ENCODE data around the gene MGAM2.
A peak's percentile ranks its signal among the peaks of the same experiment; 100 is the strongest.

Gene MGAM2

DNA sequence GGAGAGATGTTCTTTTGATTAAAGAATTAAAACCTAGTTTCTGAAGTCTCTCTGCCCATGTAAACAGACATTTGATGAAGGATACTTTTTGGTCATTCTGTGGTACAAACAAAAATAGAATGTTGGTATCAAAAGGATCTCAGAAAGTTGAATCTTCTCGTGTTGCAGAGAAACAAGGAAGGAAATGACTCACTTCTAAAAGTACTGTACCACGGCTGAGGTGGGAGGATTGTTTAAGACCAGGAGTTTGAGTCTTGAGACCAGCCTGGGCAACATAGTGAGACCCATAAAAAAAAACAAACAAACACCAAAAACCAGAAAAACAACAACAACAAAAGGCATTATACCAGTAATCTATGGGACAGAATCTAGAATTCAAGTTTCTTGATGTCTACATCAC is 76.6 kb downstream of the MGAM2 start:
- H3K4me3 ChIP-seq, result no peak overlapping the region
- no peaks in the 10 kb centered on the region for H3K27me3 ChIP-seq
- H3K27ac ChIP-seq, result no peak overlapping the region
- TF ChIP-seq, protein P1, sequence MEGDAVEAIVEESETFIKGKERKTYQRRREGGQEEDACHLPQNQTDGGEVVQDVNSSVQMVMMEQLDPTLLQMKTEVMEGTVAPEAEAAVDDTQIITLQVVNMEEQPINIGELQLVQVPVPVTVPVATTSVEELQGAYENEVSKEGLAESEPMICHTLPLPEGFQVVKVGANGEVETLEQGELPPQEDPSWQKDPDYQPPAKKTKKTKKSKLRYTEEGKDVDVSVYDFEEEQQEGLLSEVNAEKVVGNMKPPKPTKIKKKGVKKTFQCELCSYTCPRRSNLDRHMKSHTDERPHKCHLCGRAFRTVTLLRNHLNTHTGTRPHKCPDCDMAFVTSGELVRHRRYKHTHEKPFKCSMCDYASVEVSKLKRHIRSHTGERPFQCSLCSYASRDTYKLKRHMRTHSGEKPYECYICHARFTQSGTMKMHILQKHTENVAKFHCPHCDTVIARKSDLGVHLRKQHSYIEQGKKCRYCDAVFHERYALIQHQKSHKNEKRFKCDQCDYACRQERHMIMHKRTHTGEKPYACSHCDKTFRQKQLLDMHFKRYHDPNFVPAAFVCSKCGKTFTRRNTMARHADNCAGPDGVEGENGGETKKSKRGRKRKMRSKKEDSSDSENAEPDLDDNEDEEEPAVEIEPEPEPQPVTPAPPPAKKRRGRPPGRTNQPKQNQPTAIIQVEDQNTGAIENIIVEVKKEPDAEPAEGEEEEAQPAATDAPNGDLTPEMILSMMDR (IDR thresholded peaks at IDR 0.05), result no peak
- no peaks in the 10 kb centered on the region for H3K4me1 ChIP-seq
- H3K36me3 ChIP-seq, result no peaks in the 10 kb centered on the region
- intact Hi-C loops (cut with DNase I; ENCODE audit: low total_unique reads), result no loop called here
- no peak for DNase-seq
- H3K9me3 ChIP-seq, result no peaks in the 10 kb centered on the region

- Histone ChIP-seq H3K36me3 (no peaks in the 10 kb centered on the region), H3K27me3 (no peaks in the 10 kb centered on the region), H3K4me3 (no peak overlapping the region), H3K4me1 (no peaks in the 10 kb centered on the region), H3K9me3 (no peaks in the 10 kb centered on the region), H3K27ac (no peak overlapping the region)
- TF ChIP-seq, protein P1 (IDR thresholded peaks at IDR 0.05), result peak; percentile 12 to 33
- intact Hi-C loops (cut with DNase I; ENCODE audit: low total_unique reads), result no loop called here
- no peak for DNase-seq
These were observed 77.3 kb downstream of the MGAM2 start for GRCh38 chr7:142188846-142189245.

DNA sequence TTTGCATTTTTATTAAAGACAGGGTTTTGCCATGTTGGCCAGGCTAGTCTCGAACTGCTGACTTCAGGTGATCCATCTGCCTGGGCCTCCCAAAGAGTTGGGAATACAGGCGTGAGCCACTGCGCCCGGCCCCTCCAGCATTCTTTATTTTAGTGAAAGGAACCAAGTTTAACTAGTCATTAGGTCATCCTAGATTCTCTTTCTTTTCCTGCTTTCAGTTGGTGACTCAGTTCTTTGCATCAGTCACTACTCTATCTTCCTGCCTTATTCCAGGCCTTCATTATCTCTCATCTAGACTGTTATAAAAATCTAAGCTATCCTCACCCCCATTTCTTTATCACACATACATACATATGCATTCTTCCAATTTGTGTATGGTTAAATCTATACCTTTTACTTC is 82.7 kb downstream of the MGAM2 start:
- no peak for DNase-seq
- no peaks in the 10 kb centered on the region for H3K27me3 ChIP-seq
- no peaks in the 10 kb centered on the region for H3K36me3 ChIP-seq
- no peaks in the 10 kb centered on the region for H3K4me1 ChIP-seq
- TF ChIP-seq, protein P1 (IDR thresholded peaks at IDR 0.05), result no peak
- no peak overlapping the region for H3K4me3 ChIP-seq
- H3K27ac ChIP-seq, result no peak overlapping the region
- H3K9me3 ChIP-seq, result no peaks in the 10 kb centered on the region
- intact Hi-C loops (cut with DNase I; ENCODE audit: low total_unique reads), result no loop called here

DNA sequence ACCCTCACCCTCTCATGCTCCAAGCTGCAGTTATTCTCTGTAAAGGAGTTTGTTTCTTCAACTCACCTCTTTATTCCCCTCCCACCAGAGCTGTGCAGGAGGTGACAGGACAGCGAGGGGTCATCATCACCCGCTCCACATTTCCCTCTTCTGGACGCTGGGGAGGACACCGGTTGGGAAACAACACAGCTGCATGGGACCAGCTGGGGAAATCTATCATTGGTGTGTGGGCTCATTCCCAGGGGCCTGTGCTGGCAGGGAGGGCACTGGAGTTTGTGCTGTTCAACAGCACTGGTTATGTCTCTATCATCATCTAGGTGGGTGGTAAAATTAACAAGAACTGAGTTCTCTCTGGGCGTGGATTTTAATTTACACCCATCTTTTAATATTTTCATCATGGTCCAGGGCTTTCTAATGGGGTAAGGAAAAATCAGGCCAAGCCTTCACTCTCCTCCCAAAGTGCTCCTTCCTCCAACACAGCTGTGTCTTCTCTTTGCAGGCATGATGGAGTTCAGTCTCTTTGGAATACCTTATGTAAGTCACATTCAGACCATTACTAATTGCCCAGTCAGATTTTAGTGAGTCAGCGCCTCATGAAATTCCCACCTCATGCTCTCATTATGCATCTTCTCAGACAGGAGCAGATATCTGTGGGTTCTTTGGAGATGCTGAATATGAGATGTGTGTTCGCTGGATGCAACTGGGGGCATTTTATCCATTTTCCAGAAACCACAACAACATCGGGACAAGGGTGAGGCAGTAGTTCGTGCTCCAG is 84.7 kb downstream of the MGAM2 start:
- Histone ChIP-seq H3K9me3 (no peaks in the 10 kb centered on the region), H3K36me3 (no peaks in the 10 kb centered on the region), H3K27ac (no peak overlapping the region), H3K4me3 (no peak overlapping the region), H3K4me1 (no peaks in the 10 kb centered on the region), H3K27me3 (no peaks in the 10 kb centered on the region)
- TF ChIP-seq, protein P1 (IDR thresholded peaks at IDR 0.05), result no peak
- intact Hi-C loops (cut with DNase I; ENCODE audit: low total_unique reads), result no loop called here
- DNase-seq, result no peak

GRCh38 chr7:142200206-142200605 is 88.7 kb downstream of the MGAM2 start:
- Histone ChIP-seq H3K36me3 (no peaks in the 10 kb centered on the region), H3K9me3 (no peaks in the 10 kb centered on the region), H3K4me1 (no peaks in the 10 kb centered on the region), H3K27ac (no peak overlapping the region), H3K4me3 (no peak overlapping the region), H3K27me3 (no peaks in the 10 kb centered on the region)
- DNase-seq, result no peak
- TF ChIP-seq, protein P1 (IDR thresholded peaks at IDR 0.05), result no peak
- intact Hi-C loops (cut with DNase I; ENCODE audit: low total_unique reads), result no loop called here
